Right hindlimb (tissue), 1 donor: ENCODE results near the gene RBMS3.

Source experiments
- DNase-seq: peaks from one replicate; pipeline ENCODE4 v3.0.0-alpha.2; 2018

RBMS3 gene

DNA sequence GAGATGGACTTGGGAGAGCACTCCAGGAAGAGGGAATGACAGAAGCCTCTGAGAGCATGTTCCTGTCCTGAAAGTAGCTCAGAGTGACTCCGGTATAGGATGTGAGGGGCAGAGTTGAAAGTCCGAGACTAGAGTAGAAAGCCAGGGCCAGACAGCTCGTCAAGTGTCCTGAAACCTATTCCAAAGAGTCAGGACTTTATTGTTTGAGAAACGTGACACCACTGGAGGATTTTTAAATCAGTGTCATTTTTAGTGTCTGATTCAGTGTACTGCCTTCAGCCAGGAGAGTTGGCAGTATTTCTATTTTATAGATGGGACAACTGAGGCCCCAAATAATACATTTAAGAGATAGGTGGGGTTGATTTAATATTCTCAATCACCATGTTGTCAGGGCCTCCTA, 1.6 kb upstream of the RBMS3 start:
- no peak for DNase-seq

DNA sequence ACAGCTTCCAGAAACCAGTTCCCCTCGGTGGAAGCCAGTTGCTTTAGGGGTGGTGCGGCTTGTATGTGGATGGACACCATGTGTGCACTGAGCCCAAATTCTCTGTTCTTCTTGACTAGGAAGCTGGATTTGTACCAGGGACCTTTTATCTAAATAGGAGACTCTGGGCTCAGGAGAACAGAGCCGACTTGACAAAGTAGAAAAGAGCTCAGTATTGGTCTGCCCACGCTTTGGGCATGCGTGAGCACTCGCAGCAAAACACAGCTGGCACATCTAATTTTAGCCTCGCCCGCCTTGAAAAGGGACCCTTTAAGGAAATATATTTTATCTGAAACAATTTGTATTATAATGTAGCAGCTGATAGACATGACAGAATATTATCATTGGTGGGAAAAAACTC, 1.1 kb upstream of the RBMS3 start:
- DNase-seq: peak; percentile 34

DNA sequence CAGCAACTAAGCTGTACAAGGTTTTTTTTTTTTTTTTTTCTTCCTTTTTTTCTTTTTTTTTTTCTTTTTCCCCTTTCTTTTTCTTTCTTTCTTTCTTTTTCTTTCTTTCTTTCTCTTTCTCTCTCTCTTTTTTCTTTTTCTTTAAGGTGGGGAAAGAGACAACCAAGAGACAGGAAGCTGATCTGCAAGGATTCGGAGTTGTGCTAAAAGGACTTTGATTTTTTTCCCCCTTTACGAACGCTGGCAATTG, 148 bp downstream of the RBMS3 start:
- no peak for DNase-seq

DNA sequence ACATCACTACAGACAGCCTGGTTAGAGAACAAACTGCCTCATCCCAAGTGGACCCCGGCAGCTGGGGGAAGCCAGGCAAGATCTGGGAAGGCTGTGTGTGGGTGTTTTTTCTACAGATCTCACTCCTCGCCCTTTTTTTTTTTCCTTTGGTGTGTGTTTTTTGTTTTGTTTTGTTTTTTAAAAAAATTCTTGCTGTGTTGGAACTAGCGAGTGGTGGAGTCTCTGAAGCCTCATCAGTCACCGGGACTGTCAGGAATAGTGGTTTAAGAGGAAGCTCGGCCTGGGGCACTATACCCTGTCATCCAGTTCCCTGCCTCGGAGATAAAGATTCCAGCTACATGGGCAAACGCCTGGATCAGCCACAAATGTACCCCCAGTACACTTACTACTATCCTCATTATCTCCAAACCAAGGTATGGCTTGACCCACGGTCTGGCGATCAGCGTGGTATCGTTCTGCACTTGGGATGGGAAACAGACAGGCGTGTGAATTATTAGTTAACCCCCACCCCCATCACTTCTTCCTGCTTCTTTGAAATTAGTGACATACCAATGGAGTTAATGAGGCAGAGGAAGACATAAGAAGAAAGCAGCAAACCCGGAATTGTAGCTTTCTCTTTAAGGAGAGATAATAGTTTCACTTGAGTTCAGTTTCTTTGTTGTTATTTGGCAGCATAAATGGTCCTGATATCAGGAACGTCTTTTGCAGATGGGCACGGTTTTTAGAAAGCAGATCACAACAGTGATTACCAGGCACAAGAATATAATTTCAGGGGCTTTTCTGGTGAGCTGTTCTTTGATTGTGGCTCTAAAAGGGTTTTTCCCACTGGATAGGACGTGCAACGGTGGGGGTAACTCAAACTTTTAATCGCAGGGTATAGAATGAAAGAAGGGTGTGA, 722 bp downstream of the RBMS3 start:
- DNase-seq: peak; percentile 69

DNA sequence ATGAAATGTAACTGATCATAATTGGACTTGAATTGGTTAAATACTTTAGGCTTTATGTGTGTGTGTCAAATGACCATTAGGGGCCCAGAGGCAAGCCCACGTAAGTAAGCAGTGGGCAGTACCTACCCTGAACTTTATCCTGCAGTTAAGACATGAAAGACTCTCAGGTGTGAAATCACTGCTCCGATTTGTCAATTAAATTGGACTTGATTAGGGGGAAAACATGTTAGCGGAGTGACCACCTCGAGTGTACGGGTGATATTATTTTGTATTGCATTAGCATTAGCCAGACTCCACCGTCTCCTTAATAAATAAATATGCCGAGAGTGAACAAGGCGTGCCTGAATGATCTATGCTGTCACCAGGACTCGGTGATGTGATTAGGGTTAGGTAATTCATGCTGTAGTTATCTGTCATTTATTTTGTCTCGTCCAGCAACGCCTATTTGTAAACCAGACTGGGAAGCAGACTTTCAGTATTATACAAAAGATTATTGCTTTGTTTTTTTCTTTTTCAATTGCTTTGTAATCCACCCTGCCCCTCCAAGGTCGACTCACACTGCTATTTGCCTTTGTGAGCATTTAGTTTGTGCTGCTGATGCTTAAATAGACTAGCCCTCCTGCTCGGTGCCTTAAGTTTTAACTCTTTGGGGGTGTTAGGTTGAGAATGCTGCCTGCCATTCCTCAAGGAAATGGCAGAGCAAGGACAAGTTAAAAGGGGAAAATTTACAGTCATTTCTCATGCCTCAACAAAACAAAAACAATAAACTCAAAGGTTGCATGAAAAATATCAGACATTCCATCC, 1.8 kb downstream of the RBMS3 start:
- DNase-seq: peak; percentile 55

DNA sequence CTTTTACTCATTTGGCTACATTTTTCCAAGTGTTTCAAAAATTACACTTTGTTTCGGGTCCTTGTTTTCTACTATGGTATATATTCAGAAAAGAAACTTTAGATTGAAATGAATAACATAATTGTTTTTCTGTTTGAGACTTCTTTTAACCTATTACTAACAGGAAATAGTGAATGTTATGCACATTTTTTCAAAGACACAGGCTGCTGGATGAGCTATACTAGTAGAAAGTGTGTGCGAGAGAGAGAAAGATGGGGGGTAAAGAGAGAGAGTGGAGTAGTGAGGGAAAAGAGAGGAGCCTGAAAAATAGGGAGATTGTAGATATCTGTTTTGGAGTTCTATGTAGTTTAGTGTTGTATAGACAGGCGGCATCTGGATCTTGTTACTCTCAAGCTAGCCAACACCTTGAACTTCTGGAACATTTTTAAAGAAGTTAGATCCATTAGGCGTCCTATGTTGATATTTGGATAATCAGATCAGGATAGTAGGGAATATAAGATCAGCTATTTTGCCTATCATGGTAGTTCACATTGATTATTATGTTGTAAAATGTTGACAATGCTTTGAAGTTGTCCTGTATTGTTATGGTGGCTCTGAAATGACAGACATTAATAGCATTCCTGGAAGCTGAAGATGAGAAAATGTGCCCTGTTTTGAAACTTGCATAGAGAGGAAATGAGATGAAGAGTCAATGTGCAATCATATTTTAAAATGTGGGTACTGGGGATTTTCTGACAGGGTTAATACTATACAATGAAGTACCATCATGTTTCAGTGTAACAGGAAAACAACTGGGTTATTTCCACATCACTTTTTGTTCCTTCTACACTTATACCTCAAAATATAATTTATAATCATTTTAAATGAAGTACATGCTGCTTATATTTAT, 2.6 kb downstream of the RBMS3 start:
- no peak for DNase-seq

DNA sequence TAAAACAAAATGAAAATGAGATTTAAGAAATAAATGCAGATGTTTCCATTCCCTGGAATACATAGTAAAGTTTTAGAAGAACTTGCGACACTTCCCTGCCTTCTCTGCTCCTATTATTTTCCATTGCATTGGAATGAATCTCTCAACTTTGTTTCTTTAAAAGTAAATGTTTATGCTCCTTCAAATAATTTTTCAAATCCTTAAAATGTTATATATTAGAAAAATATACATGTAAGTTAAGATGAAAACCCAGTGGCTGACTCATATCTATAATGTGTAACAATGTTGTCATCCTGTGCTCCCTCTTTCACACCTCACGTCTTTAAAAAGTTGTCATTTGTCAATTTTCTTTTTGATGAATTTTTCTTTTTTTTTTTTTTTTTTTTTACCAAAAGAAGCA, 3.6 kb downstream of the RBMS3 start:
- no peak for DNase-seq

DNA sequence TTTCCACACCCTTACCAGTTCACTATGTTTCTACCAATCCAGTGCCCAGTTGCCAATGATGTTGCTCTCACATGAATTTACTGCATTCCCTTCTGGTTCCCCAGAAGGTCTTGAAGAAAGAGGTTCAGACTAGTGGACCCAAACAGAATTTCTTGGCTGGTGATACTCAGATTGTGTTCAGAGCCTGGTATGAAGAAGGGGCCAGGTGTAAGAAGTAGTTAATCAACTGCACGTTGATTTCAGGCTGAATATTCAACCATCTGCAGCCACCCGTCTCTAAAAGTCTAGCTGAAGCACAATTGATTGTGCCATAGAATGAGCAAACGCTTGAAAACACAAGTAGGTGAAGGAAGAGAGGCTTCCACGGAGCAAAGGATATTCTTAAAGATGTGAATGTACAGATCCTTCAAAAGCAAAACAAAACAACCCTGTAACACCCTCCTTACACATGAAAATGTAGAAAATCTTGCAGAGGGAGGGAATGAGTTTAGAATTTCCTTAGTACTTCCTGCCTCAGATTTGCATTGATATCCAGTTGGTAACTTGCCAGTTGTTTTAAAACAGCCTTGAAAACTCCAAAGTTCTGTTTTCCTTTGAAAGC, 4.7 kb downstream of the RBMS3 start:
- DNase-seq: peak; percentile 33

DNA sequence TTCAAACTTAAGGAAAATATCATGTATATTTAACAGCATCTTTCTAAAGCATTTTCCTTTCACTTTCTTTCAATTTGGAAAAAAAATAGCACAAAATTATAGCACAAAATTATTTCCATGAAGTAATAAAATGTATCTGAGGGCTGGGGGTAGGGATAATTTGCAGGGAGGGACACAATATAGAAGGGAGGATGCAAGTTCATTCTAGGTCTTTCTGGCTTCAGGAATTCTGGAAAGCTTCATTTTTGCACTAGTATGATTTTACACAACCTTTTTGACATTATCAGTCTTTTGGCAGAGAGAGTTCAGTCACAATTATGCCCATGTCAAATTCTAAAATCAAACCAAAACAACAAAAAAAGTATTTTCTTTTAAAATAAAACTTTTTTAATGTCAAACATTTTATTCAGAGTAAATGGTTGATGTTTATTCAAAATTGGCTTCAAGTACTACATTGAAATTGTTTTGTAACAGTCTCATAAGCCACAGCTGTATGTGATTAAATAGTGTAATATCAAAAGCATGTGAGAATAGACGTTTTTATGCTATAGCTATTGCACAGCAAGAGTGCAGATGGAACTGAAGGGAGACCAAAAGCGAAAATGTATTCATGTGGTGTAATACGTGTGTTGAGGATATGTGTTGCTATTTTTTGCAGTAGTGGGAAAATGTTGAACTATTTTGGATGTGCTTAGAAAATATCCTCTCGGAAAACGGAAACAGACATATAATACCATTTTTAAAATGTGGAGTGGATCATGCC, 5.8 kb downstream of the RBMS3 start:
- no peak for DNase-seq

DNA sequence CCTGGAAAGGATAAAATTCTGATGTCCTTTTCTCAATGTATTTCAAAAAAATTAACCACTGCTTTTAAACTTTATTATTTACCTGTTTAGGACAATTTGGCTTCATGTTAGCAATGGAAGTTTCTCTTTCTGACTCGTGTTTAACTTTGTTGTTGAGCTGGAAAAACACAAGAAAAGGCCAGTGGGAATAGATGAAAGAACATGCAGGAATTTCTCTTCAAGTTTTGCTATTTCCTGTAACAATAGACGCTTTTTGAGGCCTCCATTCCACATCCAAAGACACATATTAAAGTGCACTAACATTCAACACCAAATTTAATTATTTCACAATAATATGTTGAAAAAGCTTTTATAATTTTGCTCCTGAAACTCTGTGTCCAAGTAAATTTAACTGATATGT, 9.7 kb downstream of the RBMS3 start:
- DNase-seq: no peak

DNA sequence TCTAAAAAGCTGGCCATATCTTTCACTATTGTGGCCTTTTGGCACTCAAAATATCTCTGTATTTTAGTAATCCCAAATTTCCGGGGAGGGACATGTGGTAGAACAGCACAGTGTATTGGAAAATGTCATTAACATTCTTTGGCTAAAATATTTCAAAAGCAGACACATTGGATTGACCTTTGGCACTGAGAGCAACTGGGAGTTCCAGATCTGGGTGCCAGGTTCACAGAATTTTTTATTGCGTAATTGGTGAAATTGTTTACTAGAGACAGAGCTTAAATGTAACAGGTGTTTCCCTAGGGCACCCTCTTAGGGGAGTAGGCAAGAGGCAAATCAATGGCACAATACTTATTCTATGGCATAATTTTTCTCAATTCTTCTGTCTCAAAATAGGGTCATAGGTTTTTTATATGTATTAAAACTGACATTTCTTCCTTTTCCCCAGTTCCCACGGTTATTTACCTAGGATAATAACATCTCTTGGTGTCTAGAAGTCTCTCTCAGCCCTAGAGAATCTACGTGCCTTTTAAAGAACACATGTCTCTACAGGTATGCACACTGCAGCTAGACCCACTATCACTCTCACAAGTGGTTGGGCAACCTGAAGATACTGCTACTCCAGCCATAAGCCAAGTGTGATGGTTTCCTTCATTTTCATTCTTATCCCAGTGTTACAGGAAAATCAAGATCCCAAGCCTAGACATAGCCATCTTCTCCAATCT, 10.6 kb downstream of the RBMS3 start:
- DNase-seq: no peak

DNA sequence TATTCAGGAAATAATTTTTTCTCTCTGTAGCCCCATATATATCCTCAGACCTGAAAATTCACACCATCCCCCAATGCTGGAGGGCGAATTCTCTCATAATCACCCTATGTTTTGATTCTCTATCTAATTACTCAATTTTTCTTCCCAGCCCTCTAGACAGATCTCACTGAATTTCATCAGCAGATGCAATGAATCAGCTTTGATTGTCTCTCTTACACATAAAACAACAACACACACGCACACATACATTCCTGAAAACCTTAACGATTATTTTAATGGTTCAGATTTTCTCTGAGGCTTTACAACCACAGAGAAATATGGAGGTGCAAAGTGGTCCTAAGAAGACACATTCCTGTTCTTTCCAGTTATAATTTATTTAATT, 11.1 kb downstream of the RBMS3 start:
- DNase-seq: no peak

DNA sequence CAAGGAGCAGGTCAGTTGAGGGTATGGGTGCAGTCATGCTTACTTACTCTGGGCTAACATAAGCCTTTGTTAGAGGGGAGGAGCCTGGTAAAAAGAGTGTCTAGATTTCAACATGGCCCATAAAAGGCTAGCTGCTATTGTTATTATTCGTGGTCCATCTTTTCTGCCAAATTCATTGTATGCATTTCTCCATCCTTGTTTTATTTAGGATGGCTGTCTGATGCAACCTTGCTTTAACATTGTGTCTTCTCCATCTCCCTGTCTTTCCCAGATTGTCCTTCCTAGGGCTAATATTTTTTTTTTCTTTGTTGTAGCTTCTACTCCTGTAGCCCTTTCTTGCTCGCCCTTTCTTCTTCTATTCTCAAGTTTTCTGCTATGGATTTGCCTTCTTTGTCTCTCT, 12.6 kb downstream of the RBMS3 start:
- DNase-seq: no peak

DNA sequence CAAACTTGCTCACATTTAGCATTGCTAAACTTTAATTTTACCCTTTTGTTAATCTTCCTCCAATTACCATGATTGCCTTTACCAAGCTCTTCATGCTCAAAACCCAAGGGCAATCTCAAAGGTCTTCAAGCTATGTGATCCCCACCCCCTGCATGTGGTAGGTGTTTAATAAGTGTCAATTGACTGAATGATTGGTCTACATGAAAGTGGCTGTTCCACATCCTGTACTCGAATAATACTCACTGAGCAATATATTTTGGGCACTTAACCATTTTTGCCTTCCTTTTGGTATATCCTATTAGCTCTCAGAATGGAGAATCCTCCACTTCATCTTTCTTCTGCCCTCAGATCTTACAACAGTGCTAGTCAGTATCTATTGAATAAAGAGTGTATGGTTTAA, 17.1 kb downstream of the RBMS3 start:
- no peak for DNase-seq

DNA sequence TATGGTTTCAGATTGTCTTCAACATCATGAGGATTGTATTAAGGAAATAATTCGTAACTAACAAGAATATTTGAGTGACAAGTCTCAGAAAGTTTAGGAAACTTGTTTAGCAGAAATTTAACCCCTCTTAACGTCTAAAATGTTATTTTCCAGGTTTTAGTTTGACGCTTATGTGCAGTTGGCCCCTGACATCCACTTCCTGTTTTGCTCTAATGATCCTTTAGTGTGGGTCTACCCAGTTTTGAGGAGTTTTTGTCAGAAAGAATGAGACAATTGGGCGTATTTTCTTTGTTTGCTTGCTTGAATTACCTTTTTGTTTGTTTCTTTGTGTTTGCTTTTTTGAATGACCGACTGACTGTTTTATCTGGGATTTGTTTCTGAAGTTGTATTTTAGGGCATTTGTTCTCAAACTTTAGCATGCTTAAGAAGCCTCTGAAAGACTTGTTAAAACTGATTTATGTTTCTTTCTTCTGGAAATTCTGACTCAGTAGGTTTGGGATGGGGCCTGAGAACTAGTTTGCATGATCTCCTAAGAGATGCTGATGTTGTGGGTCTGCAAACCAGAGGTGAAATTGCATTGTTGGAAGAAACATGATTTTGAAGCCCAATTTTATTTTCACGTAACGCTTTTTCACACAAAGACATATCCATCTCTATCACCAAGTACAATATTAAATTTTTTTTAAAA, 20.6 kb downstream of the RBMS3 start:
- DNase-seq: no peak

DNA sequence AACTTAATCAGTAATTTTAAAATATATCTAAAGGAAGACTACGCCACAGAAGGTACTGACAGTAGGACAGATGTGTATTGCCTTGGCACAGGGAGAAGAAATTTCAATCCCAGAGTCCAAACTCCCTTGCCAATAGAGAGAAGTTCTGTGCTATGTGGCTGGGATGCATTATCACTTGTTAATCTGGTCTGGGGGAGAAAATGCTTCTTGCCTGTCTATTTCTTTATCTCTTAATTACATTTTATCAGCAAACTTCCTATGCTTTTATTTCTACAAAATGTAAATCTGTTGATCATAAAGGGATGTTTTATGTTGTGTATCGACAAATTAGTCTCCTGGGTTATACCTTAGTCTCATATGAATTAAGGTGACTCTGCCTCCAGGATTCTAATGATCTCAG, 21.7 kb downstream of the RBMS3 start:
- no peak for DNase-seq

DNA sequence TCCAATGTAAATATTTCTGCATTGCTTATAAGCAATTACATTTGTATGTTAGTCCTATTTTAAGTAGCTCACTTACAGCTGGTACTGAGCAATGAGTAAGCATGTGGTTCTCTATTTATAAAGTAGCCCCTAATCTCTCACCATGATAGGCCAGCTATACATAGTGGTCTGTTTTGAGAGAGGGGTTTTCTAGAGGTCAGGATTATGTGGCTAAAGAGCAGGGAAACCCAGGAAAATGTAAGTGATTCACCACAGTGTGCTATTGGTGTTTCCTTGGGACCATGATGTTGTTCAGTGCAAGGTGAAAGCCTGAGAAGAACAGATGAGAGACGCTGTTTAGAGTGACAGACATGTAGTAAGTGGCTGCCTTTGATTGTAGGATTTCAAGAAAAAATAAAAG, 26.4 kb downstream of the RBMS3 start:
- no peak for DNase-seq

DNA sequence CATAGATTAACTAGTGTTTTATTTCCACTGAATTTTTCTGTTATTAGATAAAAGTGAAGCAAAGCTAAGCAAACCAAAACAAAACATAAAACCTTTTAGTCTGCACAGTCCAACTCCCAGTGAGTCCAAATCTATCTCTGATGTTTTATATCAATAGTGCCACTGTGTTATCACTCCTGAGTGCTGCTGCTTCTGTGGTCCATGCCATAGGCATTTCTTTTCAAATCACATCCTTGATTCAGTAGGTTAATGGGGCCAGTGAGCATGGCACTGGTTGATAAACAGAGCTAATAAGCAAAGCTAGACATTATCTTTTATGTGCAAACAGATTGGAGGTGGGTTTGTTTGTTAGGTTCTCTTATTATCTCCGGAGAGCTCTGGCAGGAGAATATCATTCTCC, 30.0 kb downstream of the RBMS3 start:
- no peak for DNase-seq

DNA sequence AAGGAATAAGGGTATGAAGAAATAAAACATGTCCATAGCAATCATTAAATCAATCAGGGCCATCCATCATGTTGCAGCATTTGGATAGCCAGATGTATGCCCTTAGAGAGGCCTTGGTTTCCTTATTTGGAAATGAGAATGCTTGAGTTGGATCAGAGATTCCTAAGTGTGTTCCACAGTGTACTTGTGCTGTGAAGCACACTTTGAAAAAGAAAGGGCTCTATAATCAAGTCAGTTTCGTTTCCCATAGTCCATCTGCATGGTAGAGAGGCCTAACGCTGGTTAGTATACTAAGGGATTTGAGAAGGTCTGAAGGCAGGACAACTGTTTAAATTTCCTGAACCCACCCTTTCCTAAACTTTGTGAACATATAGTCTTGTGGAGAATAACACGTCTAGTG, 30.9 kb downstream of the RBMS3 start:
- DNase-seq: no peak

DNA sequence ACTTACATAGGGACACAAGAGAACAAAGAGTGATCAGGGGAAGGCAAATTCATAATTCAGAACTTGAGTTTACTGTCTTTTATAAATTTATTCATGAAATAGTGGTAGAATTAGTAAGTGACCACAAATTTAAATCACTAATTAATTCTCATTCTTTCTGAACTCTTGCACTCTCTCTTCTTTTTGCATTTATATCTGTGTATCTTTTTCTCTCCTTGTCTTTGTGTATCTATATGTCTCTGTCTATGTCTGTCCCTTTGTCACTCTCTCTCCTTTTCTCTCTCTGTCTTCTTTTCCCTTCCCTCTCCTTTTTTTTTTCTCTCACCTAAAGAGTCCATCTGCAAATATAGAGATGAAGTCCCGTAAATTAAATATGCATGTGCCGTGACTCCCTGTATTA, 31.5 kb downstream of the RBMS3 start:
- no peak for DNase-seq

DNA sequence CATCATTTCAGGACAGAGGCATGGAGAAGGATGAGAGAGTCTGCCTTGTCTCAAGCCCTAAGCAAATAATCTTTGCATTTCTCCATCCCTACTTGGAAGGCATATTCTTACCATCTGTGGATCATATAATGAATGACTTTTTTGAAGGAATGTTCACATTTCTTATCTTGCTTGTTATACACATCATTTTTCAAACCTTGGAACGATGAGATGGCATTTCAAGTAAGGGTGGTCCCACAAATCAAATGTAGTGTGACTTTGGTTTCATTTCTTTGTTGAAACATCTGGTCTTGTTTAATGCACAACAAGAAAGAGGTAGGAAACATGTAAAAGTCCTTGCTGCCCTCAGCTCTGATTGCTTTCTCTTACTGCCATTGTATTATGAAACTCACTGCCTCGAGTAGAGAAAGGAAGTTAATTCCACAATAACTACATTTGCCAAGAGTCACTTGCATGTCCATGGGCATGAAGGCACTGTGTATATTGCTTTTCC, 32.1 kb downstream of the RBMS3 start:
- DNase-seq: no peak
